GM23338 (cell line): ENCODE results near the gene FANCD2OS. TPM values are rescaled to one million over a fixed set of nuclear protein-coding genes. Genes with fewer than 3 reads are reported as not detected.

Experiments
- ATAC-seq: fragments of 200-7000 bp; cut with Tn5 transposase; 3 replicates; pipeline ENCODE4 v1.9.1; 2020
- DNase-seq: peaks from one replicate; pipeline ENCODE4 v3.0.0-alpha.2; 2015; ENCODE audit warnings: low spot score
- H2AFZ ChIP-seq: fragments of 200-600 bp; sonication (generic); 2 replicates; pipeline ENCODE4 v1.8.0; 2016; ENCODE audit warnings: antibody characterized with exemption, mild to moderate bottlenecking, moderate library complexity
- H3F3A ChIP-seq: fragments of 200-600 bp; sonication (generic); replicated peaks from 2 replicates; pipeline ENCODE4 v1.8.0; 2017; ENCODE audit warnings: antibody characterized with exemption, mixed run types, low read depth
- H3K27ac ChIP-seq: fragments of 200-600 bp; sonication (generic); 2 replicates; pipeline ENCODE4 v1.6.1; 2016; ENCODE audit warnings: low read depth
- H3K27me3 ChIP-seq: fragments of 200-600 bp; sonication (generic); 2 replicates; pipeline ENCODE4 v1.8.0; 2016; ENCODE audit warnings: mild to moderate bottlenecking, mixed run types, moderate library complexity; ENCODE audit not compliant: insufficient read depth
- H3K36me3 ChIP-seq: fragments of 200-600 bp; sonication (generic); 2 replicates; pipeline ENCODE4 v1.8.0; 2016; ENCODE audit warnings: mild to moderate bottlenecking; ENCODE audit not compliant: insufficient read depth
- H3K4me1 ChIP-seq: fragments of 200-600 bp; sonication (generic); 2 replicates; pipeline ENCODE4 v1.8.0; 2016; ENCODE audit warnings: mild to moderate bottlenecking, moderate library complexity; ENCODE audit not compliant: insufficient read depth
- H3K4me2 ChIP-seq: fragments of 200-600 bp; sonication (generic); 2 replicates; pipeline ENCODE4 v1.7.1; 2017; ENCODE audit warnings: mixed run types
- H3K4me3 ChIP-seq: fragments of 200-600 bp; sonication (generic); 2 replicates; pipeline ENCODE4 v1.6.1; 2016; ENCODE audit warnings: mixed run types
- H3K79me2 ChIP-seq: fragments of 200-600 bp; sonication (generic); replicated peaks from 2 replicates; pipeline ENCODE4 v1.8.0; 2017; ENCODE audit warnings: mild to moderate bottlenecking; ENCODE audit not compliant: insufficient read depth
- H3K9me2 ChIP-seq: fragments of 200-600 bp; sonication (generic); 2 replicates; pipeline ENCODE4 v1.8.0; 2017; ENCODE audit not compliant: insufficient read depth
- H4K20me1 ChIP-seq: fragments of 200-600 bp; sonication (generic); replicated peaks from 2 replicates; pipeline ENCODE4 v1.8.0; 2017; ENCODE audit warnings: mild to moderate bottlenecking; ENCODE audit not compliant: insufficient read depth
- H3K27ac Mint-ChIP-seq: 2 replicates; pipeline ENCODE4 v1.8.0; 2020; ENCODE audit warnings: inconsistent platforms, mild to moderate bottlenecking, moderate library complexity, mixed read lengths
- H3K27me3 Mint-ChIP-seq: 3 replicates; pipeline ENCODE4 v1.8.0; 2022; ENCODE audit warnings: low read depth, mild to moderate bottlenecking, moderate library complexity, mixed read lengths, inconsistent platforms; ENCODE audit not compliant: insufficient read depth, poor library complexity
- H3K36me3 Mint-ChIP-seq: 3 replicates; pipeline ENCODE4 v1.8.0; 2021; ENCODE audit warnings: low read depth, mild to moderate bottlenecking, inconsistent platforms, moderate library complexity, mixed read lengths
- H3K4me1 Mint-ChIP-seq: 3 replicates; pipeline ENCODE4 v1.8.0; 2020; ENCODE audit warnings: mild to moderate bottlenecking, inconsistent platforms, mixed read lengths
- H3K4me3 Mint-ChIP-seq: 3 replicates; pipeline ENCODE4 v1.8.0; 2021; ENCODE audit warnings: moderate library complexity, mild to moderate bottlenecking, inconsistent platforms, mixed read lengths
- H3K9me3 Mint-ChIP-seq: 3 replicates; pipeline ENCODE4 v1.8.0; 2020; ENCODE audit warnings: moderate library complexity, mild to moderate bottlenecking, inconsistent platforms, mixed read lengths
- CREB1 ChIP-seq: fragments of 250-450 bp; sonication (Bioruptor Pico); IDR thresholded peaks from 2 replicates; pipeline ENCODE4 v1.5.0; 2020; ENCODE audit warnings: low read depth, mild to moderate bottlenecking, moderate library complexity
- ETS1 ChIP-seq: IDR thresholded peaks from 2 replicates; pipeline ENCODE4 v1.6.1; 2016; ENCODE audit warnings: antibody characterized with exemption
- EZH2phosphoT487 ChIP-seq: fragments of 200-600 bp; sonication (generic); IDR thresholded peaks from one replicate; pipeline ENCODE4 v1.8.1; 2018; ENCODE audit warnings: antibody characterized with exemption; ENCODE audit not compliant: unreplicated experiment
- NANOG ChIP-seq: IDR thresholded peaks from 2 replicates; pipeline ENCODE4 v1.6.1; 2016; ENCODE audit warnings: antibody characterized with exemption, borderline replicate concordance
- POLR2AphosphoS5 ChIP-seq: IDR thresholded peaks from 2 replicates; pipeline ENCODE4 v1.6.1; 2016; ENCODE audit warnings: antibody characterized with exemption, low read depth
- STAT1 ChIP-seq: IDR thresholded peaks from one replicate; pipeline ENCODE4 v1.6.1; 2016; ENCODE audit warnings: antibody characterized with exemption; ENCODE audit not compliant: unreplicated experiment
- polyA plus RNA-seq: library from polyadenylated mRNA; unstranded; fragments of >200 nt; fragmentation: Nextera tagmentation; extraction: Ambion mirVana; gene quantifications from 2 replicates; pipeline ENCODE4 v1.2.1, GENCODE V29; 2016
- total RNA-seq: library from RNA; depleted of rRNA; stranded (reverse); fragments of >200 nt; shearing (Covaris generic); gene quantifications from 2 replicates; pipeline ENCODE4 v1.2.3, GENCODE V29; 2014
- TF ChIP-seq, protein P1 (sequence below), 2 experiments: fragments of 200-600 bp in 1 of 2; sonication (generic) in 1 of 2; conservative IDR thresholded peaks; 2 replicates each; pipeline versions ENCODE4 v1.5.1 to v1.6.1; 2016 to 2017; ENCODE audit warnings: antibody characterized with exemption in 2 of 2, low read depth in 2 of 2, mild to moderate bottlenecking in 2 of 2, moderate library complexity in 1 of 2

Gene FANCD2OS
- total and polyA plus RNA-seq, 2 experiments from 2014 or later = 0.94 TPM; not detected in 1

GRCh38 chr3:10115326-10116137, 7.5 kb upstream of the FANCD2OS start, which contains the start of gene BRK1:
Gene BRK1, plus strand, starts transcription at chr3:10115675. Its CDS starts 27 bp downstream, at chr3:10115702.
- TF ChIP-seq EZH2phosphoT487 (no peak), POLR2AphosphoS5 (peak; percentile 99), CREB1 (CRISPR knock-in tag) (peak; percentile 68)
- Histone ChIP-seq H3K36me3 (no peaks in the 10 kb centered on the region; the same call in 1 of the 2 replicates), H2AFZ (peak within 1 kb of the TSS; percentile 91; the same call in 1 of the 2 replicates), H3F3A (0 out of 2 replicates have a peak, but pooled peaks cover 4% of the 10 kb centered on the region), H3K27ac (peak within 1 kb of the TSS; percentile 83; the same call in 1 of the 2 replicates), H3K4me3 (peak within 1 kb of the TSS; percentile 98), H4K20me1 (peaks cover 7% of the 10 kb centered on the region; the same call in 1 of the 2 replicates), H3K4me2 (peak within 1 kb of the TSS; percentile 96), H3K79me2 (peaks cover 47% of the 10 kb centered on the region), H3K9me2 (no peaks in the 10 kb centered on the region), H3K4me1 (peaks cover 4% of the 10 kb centered on the region), H3K27me3 (no peaks in the 10 kb centered on the region)
- H3K9me3 Mint-ChIP-seq = no peaks in the 10 kb centered on the region; the same call in 2 of the 3 replicates
- H3K36me3 Mint-ChIP-seq = peaks cover 6% of the 10 kb centered on the region; the same call in 1 of the 3 replicates
- peaks cover 10% of the 10 kb centered on the region for H3K27me3 Mint-ChIP-seq
- ATAC-seq (peak; percentile 94), DNase-seq (peak; percentile 95)
- peak within 1 kb of the TSS; percentile 99 for H3K4me3 Mint-ChIP-seq
- peak within 1 kb of the TSS; percentile 87 for H3K27ac Mint-ChIP-seq
- H3K4me1 Mint-ChIP-seq = peaks cover 6% of the 10 kb centered on the region

DNA sequence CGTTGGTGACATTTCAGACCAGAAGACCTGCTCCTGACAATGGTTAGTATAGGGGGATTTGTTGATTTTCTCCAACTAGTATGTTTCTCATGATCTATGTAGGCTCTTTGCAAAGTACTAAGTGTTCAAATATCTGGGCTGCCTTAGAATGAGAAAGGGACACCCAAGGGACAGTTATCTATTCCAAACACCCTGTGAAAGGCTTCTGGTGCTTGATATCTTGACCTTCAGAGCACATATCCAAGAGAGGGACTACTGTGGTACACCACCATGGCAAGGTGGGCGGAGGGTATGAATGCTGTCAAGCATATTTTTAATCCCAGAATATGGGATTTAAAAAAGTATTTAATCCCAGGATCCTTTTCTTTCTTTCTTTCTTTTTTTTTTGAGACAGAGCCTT, 1.1 kb downstream of the FANCD2OS start:
- Mint-ChIP-seq H3K4me3 (no peak overlapping the region), H3K36me3 (peaks cover 2% of the 10 kb centered on the region; the same call in 2 of the 3 replicates), H3K27ac (no peak overlapping the region), H3K4me1 (no peaks in the 10 kb centered on the region), H3K9me3 (no peaks in the 10 kb centered on the region), H3K27me3 (no peaks in the 10 kb centered on the region)
- no peak overlapping the region for H3K4me3 ChIP-seq
- H2AFZ ChIP-seq = no peak overlapping the region
- no peak overlapping the region for H3K27ac ChIP-seq
- DNase-seq (no peak), ATAC-seq (no peak)
- no peaks in the 10 kb centered on the region for H3F3A ChIP-seq
- H3K27me3 ChIP-seq = no peaks in the 10 kb centered on the region
- TF ChIP-seq EZH2phosphoT487 (no peak), NANOG (no peak), ETS1 (no peak), STAT1 (no peak), POLR2AphosphoS5 (no peak)
- TF ChIP-seq, protein P1, sequence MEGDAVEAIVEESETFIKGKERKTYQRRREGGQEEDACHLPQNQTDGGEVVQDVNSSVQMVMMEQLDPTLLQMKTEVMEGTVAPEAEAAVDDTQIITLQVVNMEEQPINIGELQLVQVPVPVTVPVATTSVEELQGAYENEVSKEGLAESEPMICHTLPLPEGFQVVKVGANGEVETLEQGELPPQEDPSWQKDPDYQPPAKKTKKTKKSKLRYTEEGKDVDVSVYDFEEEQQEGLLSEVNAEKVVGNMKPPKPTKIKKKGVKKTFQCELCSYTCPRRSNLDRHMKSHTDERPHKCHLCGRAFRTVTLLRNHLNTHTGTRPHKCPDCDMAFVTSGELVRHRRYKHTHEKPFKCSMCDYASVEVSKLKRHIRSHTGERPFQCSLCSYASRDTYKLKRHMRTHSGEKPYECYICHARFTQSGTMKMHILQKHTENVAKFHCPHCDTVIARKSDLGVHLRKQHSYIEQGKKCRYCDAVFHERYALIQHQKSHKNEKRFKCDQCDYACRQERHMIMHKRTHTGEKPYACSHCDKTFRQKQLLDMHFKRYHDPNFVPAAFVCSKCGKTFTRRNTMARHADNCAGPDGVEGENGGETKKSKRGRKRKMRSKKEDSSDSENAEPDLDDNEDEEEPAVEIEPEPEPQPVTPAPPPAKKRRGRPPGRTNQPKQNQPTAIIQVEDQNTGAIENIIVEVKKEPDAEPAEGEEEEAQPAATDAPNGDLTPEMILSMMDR (conservative IDR thresholded peaks at IDR 0.05; ENCODE audit: low read depth in 2 of 2) = no peak
- H4K20me1 ChIP-seq = no peaks in the 10 kb centered on the region
- H3K4me2 ChIP-seq = no peak overlapping the region
- no peaks in the 10 kb centered on the region for H3K4me1 ChIP-seq
- no peaks in the 10 kb centered on the region for H3K36me3 ChIP-seq
- no peaks in the 10 kb centered on the region for H3K79me2 ChIP-seq
- H3K9me2 ChIP-seq = no peaks in the 10 kb centered on the region
